GM21390 (cell line): Measurements from ENCODE around the gene TMEM125.

Experiments
- ATAC-seq: cut with Tn5 transposase; IDR thresholded peaks from one replicate; pipeline ENCODE4 v1.9.1; 2021; ENCODE audit not compliant: unreplicated experiment

Gene TMEM125

GRCh38 chr1:43307458-43308158 lies 37.8 kb downstream of the TMEM125 start:
- no peak for ATAC-seq

GRCh38 chr1:43308635-43309404 lies 39.0 kb downstream of the TMEM125 start:
- no peak for ATAC-seq

GRCh38 chr1:43309405-43310025 lies 39.7 kb downstream of the TMEM125 start:
- no peak for ATAC-seq

- no peak for ATAC-seq
These were observed 41.7 kb downstream of the TMEM125 start for GRCh38 chr1:43311521-43311920.

- ATAC-seq = no peak
These were observed 42.4 kb downstream of the TMEM125 start for GRCh38 chr1:43312212-43312623.

- no peak for ATAC-seq
These were observed 43.1 kb downstream of the TMEM125 start for GRCh38 chr1:43312663-43313515.

GRCh38 chr1:43313771-43314170 lies 44.0 kb downstream of the TMEM125 start:
- no peak for ATAC-seq

- ATAC-seq = no peak
These were observed 44.5 kb downstream of the TMEM125 start for GRCh38 chr1:43314233-43314632.

- ATAC-seq = no peak
These were observed 45.7 kb downstream of the TMEM125 start for GRCh38 chr1:43315481-43315880.

GRCh38 chr1:43315963-43316737 lies 46.4 kb downstream of the TMEM125 start:
- ATAC-seq = no peak

GRCh38 chr1:43316738-43317520 lies 47.1 kb downstream of the TMEM125 start:
- no peak for ATAC-seq

GRCh38 chr1:43317817-43318471 lies 48.2 kb downstream of the TMEM125 start:
- no peak for ATAC-seq

GRCh38 chr1:43318831-43319230 lies 49.0 kb downstream of the TMEM125 start:
- ATAC-seq = no peak

- ATAC-seq = no peak
These were observed 49.5 kb downstream of the TMEM125 start for GRCh38 chr1:43319288-43319687.

GRCh38 chr1:43319766-43320165 lies 50.0 kb downstream of the TMEM125 start:
- no peak for ATAC-seq

- ATAC-seq = no peak
These were observed 51.6 kb downstream of the TMEM125 start for GRCh38 chr1:43321331-43321891.

GRCh38 chr1:43322506-43322905 lies 52.7 kb downstream of the TMEM125 start:
- ATAC-seq = no peak
